GM23338 (cell line): ENCODE results near the gene DUSP7. TPM values are rescaled to one million over a fixed set of nuclear protein-coding genes. Genes with fewer than 3 reads are reported as not detected.

ENCODE experiments used
- ATAC-seq: fragments of 200-7000 bp; cut with Tn5 transposase; 3 replicates; pipeline ENCODE4 v1.9.1; 2020
- DNase-seq: peaks from one replicate; pipeline ENCODE4 v3.0.0-alpha.2; 2015; ENCODE audit warnings: low spot score
- H2AFZ ChIP-seq: fragments of 200-600 bp; sonication (generic); 2 replicates; pipeline ENCODE4 v1.8.0; 2016; ENCODE audit warnings: antibody characterized with exemption, mild to moderate bottlenecking, moderate library complexity
- H3F3A ChIP-seq: fragments of 200-600 bp; sonication (generic); replicated peaks from 2 replicates; pipeline ENCODE4 v1.8.0; 2017; ENCODE audit warnings: antibody characterized with exemption, mixed run types, low read depth
- H3K27ac ChIP-seq: fragments of 200-600 bp; sonication (generic); 2 replicates; pipeline ENCODE4 v1.6.1; 2016; ENCODE audit warnings: low read depth
- H3K27me3 ChIP-seq: fragments of 200-600 bp; sonication (generic); 2 replicates; pipeline ENCODE4 v1.8.0; 2016; ENCODE audit warnings: mild to moderate bottlenecking, mixed run types, moderate library complexity; ENCODE audit not compliant: insufficient read depth
- H3K36me3 ChIP-seq: fragments of 200-600 bp; sonication (generic); 2 replicates; pipeline ENCODE4 v1.8.0; 2016; ENCODE audit warnings: mild to moderate bottlenecking; ENCODE audit not compliant: insufficient read depth
- H3K4me1 ChIP-seq: fragments of 200-600 bp; sonication (generic); 2 replicates; pipeline ENCODE4 v1.8.0; 2016; ENCODE audit warnings: mild to moderate bottlenecking, moderate library complexity; ENCODE audit not compliant: insufficient read depth
- H3K4me2 ChIP-seq: fragments of 200-600 bp; sonication (generic); 2 replicates; pipeline ENCODE4 v1.7.1; 2017; ENCODE audit warnings: mixed run types
- H3K4me3 ChIP-seq: fragments of 200-600 bp; sonication (generic); 2 replicates; pipeline ENCODE4 v1.6.1; 2016; ENCODE audit warnings: mixed run types
- H3K79me2 ChIP-seq: fragments of 200-600 bp; sonication (generic); replicated peaks from 2 replicates; pipeline ENCODE4 v1.8.0; 2017; ENCODE audit warnings: mild to moderate bottlenecking; ENCODE audit not compliant: insufficient read depth
- H3K9me2 ChIP-seq: fragments of 200-600 bp; sonication (generic); 2 replicates; pipeline ENCODE4 v1.8.0; 2017; ENCODE audit not compliant: insufficient read depth
- H4K20me1 ChIP-seq: fragments of 200-600 bp; sonication (generic); replicated peaks from 2 replicates; pipeline ENCODE4 v1.8.0; 2017; ENCODE audit warnings: mild to moderate bottlenecking; ENCODE audit not compliant: insufficient read depth
- H3K27ac Mint-ChIP-seq: 2 replicates; pipeline ENCODE4 v1.8.0; 2020; ENCODE audit warnings: inconsistent platforms, mild to moderate bottlenecking, moderate library complexity, mixed read lengths
- H3K27me3 Mint-ChIP-seq: 3 replicates; pipeline ENCODE4 v1.8.0; 2022; ENCODE audit warnings: low read depth, mild to moderate bottlenecking, moderate library complexity, mixed read lengths, inconsistent platforms; ENCODE audit not compliant: insufficient read depth, poor library complexity
- H3K36me3 Mint-ChIP-seq: 3 replicates; pipeline ENCODE4 v1.8.0; 2021; ENCODE audit warnings: low read depth, mild to moderate bottlenecking, inconsistent platforms, moderate library complexity, mixed read lengths
- H3K4me1 Mint-ChIP-seq: 3 replicates; pipeline ENCODE4 v1.8.0; 2020; ENCODE audit warnings: mild to moderate bottlenecking, inconsistent platforms, mixed read lengths
- H3K4me3 Mint-ChIP-seq: 3 replicates; pipeline ENCODE4 v1.8.0; 2021; ENCODE audit warnings: moderate library complexity, mild to moderate bottlenecking, inconsistent platforms, mixed read lengths
- H3K9me3 Mint-ChIP-seq: 3 replicates; pipeline ENCODE4 v1.8.0; 2020; ENCODE audit warnings: moderate library complexity, mild to moderate bottlenecking, inconsistent platforms, mixed read lengths
- CREB1 ChIP-seq: fragments of 250-450 bp; sonication (Bioruptor Pico); IDR thresholded peaks from 2 replicates; pipeline ENCODE4 v1.5.0; 2020; ENCODE audit warnings: low read depth, mild to moderate bottlenecking, moderate library complexity
- EZH2 ChIP-seq: fragments of 200-600 bp; sonication (generic); IDR thresholded peaks from one replicate; pipeline ENCODE4 v1.8.0; 2017; ENCODE audit warnings: antibody characterized with exemption, mild to moderate bottlenecking, low read depth; ENCODE audit not compliant: unreplicated experiment
- EZH2phosphoT487 ChIP-seq: fragments of 200-600 bp; sonication (generic); IDR thresholded peaks from one replicate; pipeline ENCODE4 v1.8.1; 2018; ENCODE audit warnings: antibody characterized with exemption; ENCODE audit not compliant: unreplicated experiment
- JUNB ChIP-seq: IDR thresholded peaks from one replicate; pipeline ENCODE4 v1.6.1; 2016; ENCODE audit warnings: antibody characterized with exemption; ENCODE audit not compliant: unreplicated experiment
- NANOG ChIP-seq: IDR thresholded peaks from 2 replicates; pipeline ENCODE4 v1.6.1; 2016; ENCODE audit warnings: antibody characterized with exemption, borderline replicate concordance
- ZNF114 ChIP-seq: fragments of 250-450 bp; sonication (Bioruptor Pico); IDR thresholded peaks from 2 replicates; pipeline ENCODE4 v1.5.0; 2020; ENCODE audit warnings: mild to moderate bottlenecking, moderate library complexity
- ZNF331 ChIP-seq: fragments of 250-450 bp; sonication (Bioruptor Pico); IDR thresholded peaks from 2 replicates; pipeline ENCODE4 v1.5.0; 2020; ENCODE audit warnings: low read depth, mild to moderate bottlenecking, moderate library complexity
- polyA plus RNA-seq: library from polyadenylated mRNA; unstranded; fragments of >200 nt; fragmentation: Nextera tagmentation; extraction: Ambion mirVana; gene quantifications from 2 replicates; pipeline ENCODE4 v1.2.1, GENCODE V29; 2016
- total RNA-seq: library from RNA; depleted of rRNA; stranded (reverse); fragments of >200 nt; shearing (Covaris generic); gene quantifications from 2 replicates; pipeline ENCODE4 v1.2.3, GENCODE V29; 2014
- TF ChIP-seq, protein P1 (sequence below): IDR thresholded peaks from 2 replicates; pipeline ENCODE4 v1.6.1; 2016; ENCODE audit warnings: antibody characterized with exemption
- TF ChIP-seq, protein P2 (sequence below), 2 experiments: fragments of 200-600 bp in 1 of 2; sonication (generic) in 1 of 2; conservative IDR thresholded peaks; 2 replicates each; pipeline versions ENCODE4 v1.5.1 to v1.6.1; 2016 to 2017; ENCODE audit warnings: antibody characterized with exemption in 2 of 2, low read depth in 2 of 2, mild to moderate bottlenecking in 2 of 2, moderate library complexity in 1 of 2
- TF ChIP-seq, protein P3 (sequence below): IDR thresholded peaks from one replicate; pipeline ENCODE4 v1.6.1; 2018; ENCODE audit warnings: antibody characterized with exemption; ENCODE audit not compliant: unreplicated experiment

DUSP7 gene
- total and polyA plus RNA-seq, 2 experiments from 2014 or later = 5.6 to 14.7 TPM

DNA sequence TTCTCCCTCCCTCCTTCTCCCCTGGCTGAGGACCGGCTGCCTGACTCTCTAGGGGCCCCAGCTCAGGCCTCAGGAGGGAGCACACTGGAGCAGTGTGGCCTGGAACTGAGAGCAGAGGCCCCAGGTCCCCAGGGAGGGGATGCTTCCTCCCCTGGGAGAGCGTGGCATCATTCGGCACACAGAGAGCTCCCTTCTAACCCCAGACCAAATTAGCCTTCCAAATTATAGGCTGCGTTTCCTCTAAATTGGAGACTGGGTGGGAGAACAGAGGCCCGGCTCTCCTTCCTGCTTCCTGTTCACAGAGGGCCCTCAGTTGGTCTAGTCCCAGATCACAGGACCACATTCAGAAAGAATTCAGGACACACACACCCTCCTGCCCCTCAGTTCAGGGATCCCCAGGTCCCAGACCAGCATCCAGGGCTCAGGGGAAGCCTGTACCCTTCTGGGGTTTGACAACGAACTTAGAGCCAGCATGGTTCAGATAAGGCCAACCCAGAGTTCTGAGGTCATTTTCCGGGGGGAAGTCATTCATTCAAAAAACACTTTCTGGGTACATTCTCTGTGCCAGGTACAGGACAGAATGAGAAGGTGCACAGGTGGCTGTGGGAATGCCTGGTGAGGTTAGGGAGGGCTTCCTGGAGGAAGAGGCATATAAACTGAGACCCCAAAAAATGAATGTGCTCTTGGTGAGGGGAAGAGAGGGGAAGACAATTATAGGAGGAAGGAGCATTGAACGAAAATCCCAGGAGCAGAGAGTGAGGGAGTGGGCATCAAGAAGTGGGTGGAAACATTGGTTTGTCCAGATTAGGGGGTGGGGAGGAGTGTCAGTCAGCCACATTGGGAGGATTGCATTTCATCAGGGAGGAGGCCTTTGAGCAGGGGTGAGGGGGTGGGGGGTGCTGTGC, 32.3 kb downstream of the DUSP7 start:
- H3K27me3 Mint-ChIP-seq = peaks cover 10% of the 10 kb centered on the region
- no peak for ATAC-seq
- no peak overlapping the region for H3K4me3 Mint-ChIP-seq
- TF ChIP-seq NANOG (no peak), CREB1 (CRISPR knock-in tag) (no peak), EZH2phosphoT487 (no peak), ZNF114 (no peak), ZNF331 (CRISPR knock-in tag) (no peak), JUNB (no peak), EZH2 (no peak)
- TF ChIP-seq, protein P1, sequence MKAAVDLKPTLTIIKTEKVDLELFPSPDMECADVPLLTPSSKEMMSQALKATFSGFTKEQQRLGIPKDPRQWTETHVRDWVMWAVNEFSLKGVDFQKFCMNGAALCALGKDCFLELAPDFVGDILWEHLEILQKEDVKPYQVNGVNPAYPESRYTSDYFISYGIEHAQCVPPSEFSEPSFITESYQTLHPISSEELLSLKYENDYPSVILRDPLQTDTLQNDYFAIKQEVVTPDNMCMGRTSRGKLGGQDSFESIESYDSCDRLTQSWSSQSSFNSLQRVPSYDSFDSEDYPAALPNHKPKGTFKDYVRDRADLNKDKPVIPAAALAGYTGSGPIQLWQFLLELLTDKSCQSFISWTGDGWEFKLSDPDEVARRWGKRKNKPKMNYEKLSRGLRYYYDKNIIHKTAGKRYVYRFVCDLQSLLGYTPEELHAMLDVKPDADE = no peak
- TF ChIP-seq, protein P2, sequence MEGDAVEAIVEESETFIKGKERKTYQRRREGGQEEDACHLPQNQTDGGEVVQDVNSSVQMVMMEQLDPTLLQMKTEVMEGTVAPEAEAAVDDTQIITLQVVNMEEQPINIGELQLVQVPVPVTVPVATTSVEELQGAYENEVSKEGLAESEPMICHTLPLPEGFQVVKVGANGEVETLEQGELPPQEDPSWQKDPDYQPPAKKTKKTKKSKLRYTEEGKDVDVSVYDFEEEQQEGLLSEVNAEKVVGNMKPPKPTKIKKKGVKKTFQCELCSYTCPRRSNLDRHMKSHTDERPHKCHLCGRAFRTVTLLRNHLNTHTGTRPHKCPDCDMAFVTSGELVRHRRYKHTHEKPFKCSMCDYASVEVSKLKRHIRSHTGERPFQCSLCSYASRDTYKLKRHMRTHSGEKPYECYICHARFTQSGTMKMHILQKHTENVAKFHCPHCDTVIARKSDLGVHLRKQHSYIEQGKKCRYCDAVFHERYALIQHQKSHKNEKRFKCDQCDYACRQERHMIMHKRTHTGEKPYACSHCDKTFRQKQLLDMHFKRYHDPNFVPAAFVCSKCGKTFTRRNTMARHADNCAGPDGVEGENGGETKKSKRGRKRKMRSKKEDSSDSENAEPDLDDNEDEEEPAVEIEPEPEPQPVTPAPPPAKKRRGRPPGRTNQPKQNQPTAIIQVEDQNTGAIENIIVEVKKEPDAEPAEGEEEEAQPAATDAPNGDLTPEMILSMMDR (conservative IDR thresholded peaks at IDR 0.05; ENCODE audit: low read depth in 2 of 2) = no peak
- TF ChIP-seq, protein P3, sequence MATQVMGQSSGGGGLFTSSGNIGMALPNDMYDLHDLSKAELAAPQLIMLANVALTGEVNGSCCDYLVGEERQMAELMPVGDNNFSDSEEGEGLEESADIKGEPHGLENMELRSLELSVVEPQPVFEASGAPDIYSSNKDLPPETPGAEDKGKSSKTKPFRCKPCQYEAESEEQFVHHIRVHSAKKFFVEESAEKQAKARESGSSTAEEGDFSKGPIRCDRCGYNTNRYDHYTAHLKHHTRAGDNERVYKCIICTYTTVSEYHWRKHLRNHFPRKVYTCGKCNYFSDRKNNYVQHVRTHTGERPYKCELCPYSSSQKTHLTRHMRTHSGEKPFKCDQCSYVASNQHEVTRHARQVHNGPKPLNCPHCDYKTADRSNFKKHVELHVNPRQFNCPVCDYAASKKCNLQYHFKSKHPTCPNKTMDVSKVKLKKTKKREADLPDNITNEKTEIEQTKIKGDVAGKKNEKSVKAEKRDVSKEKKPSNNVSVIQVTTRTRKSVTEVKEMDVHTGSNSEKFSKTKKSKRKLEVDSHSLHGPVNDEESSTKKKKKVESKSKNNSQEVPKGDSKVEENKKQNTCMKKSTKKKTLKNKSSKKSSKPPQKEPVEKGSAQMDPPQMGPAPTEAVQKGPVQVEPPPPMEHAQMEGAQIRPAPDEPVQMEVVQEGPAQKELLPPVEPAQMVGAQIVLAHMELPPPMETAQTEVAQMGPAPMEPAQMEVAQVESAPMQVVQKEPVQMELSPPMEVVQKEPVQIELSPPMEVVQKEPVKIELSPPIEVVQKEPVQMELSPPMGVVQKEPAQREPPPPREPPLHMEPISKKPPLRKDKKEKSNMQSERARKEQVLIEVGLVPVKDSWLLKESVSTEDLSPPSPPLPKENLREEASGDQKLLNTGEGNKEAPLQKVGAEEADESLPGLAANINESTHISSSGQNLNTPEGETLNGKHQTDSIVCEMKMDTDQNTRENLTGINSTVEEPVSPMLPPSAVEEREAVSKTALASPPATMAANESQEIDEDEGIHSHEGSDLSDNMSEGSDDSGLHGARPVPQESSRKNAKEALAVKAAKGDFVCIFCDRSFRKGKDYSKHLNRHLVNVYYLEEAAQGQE = no peak
- no peaks in the 10 kb centered on the region for H3F3A ChIP-seq
- DNase-seq = no peak
- peaks cover 11% of the 10 kb centered on the region for H3K4me1 Mint-ChIP-seq
- H3K79me2 ChIP-seq = no peaks in the 10 kb centered on the region
- H4K20me1 ChIP-seq = no peaks in the 10 kb centered on the region
- 0 out of 2 replicates have a peak overlapping the region, but pooled peaks have one; percentile 32 for H2AFZ ChIP-seq
- H3K36me3 Mint-ChIP-seq = no peaks in the 10 kb centered on the region
- H3K4me1 ChIP-seq = peaks cover 3% of the 10 kb centered on the region; the same call in 1 of the 2 replicates
- no peak overlapping the region for H3K27ac ChIP-seq
- no peaks in the 10 kb centered on the region for H3K27me3 ChIP-seq
- no peaks in the 10 kb centered on the region for H3K36me3 ChIP-seq
- no peak overlapping the region for H3K4me2 ChIP-seq
- no peaks in the 10 kb centered on the region for H3K9me3 Mint-ChIP-seq
- H3K27ac Mint-ChIP-seq = no peak overlapping the region
- no peaks in the 10 kb centered on the region for H3K9me2 ChIP-seq
- H3K4me3 ChIP-seq = no peak overlapping the region
